Glutamatergic neuron (in vitro differentiated cells): Measurements from ENCODE around the gene PNKD. TPM values are rescaled to one million over a fixed set of nuclear protein-coding genes. Genes with fewer than 3 reads are reported as not detected.

ENCODE experiments used
- DNase-seq: peaks from one replicate; pipeline ENCODE4 v3.0.0; 2022
- H3K27ac Mint-ChIP-seq: one replicate; pipeline ENCODE4 v1.8.0; 2020; ENCODE audit warnings: mild to moderate bottlenecking, mixed read lengths, inconsistent platforms; ENCODE audit not compliant: unreplicated experiment
- H3K27me3 Mint-ChIP-seq: one replicate; pipeline ENCODE4 v1.8.0; 2020; ENCODE audit warnings: mild to moderate bottlenecking, moderate library complexity, mixed read lengths, inconsistent platforms; ENCODE audit not compliant: unreplicated experiment
- H3K36me3 Mint-ChIP-seq: one replicate; pipeline ENCODE4 v1.8.0; 2020; ENCODE audit warnings: mild to moderate bottlenecking, mixed read lengths, inconsistent platforms; ENCODE audit not compliant: unreplicated experiment
- H3K4me1 Mint-ChIP-seq: one replicate; pipeline ENCODE4 v1.8.0; 2020; ENCODE audit warnings: mild to moderate bottlenecking, low read depth, mixed read lengths, inconsistent platforms; ENCODE audit not compliant: unreplicated experiment
- H3K4me3 Mint-ChIP-seq: one replicate; pipeline ENCODE4 v1.8.0; 2020; ENCODE audit warnings: mild to moderate bottlenecking, mixed read lengths, inconsistent platforms; ENCODE audit not compliant: unreplicated experiment
- H3K9me3 Mint-ChIP-seq: one replicate; pipeline ENCODE4 v1.8.0; 2020; ENCODE audit warnings: mild to moderate bottlenecking, moderate library complexity, mixed read lengths, inconsistent platforms; ENCODE audit not compliant: unreplicated experiment
- total RNA-seq: library from RNA; stranded (reverse); fragmentation: NEBNext Ultra II Directional; extraction: Animal tissue kit (Norgen Biotek cat#: 25700); gene quantifications from one replicate; pipeline ENCODE4 v1.2.1, GENCODE V29; 2021; ENCODE audit not compliant: unreplicated experiment
- TF ChIP-seq, protein P1 (sequence below): fragments of 200-600 bp; sonication (generic); IDR thresholded peaks from one replicate; pipeline ENCODE4 v1.5.0; 2021; ENCODE audit not compliant: partially characterized antibody, unreplicated experiment

Gene PNKD
- total RNA-seq, 1 donor from 2014 or later = 44.2 TPM

DNA sequence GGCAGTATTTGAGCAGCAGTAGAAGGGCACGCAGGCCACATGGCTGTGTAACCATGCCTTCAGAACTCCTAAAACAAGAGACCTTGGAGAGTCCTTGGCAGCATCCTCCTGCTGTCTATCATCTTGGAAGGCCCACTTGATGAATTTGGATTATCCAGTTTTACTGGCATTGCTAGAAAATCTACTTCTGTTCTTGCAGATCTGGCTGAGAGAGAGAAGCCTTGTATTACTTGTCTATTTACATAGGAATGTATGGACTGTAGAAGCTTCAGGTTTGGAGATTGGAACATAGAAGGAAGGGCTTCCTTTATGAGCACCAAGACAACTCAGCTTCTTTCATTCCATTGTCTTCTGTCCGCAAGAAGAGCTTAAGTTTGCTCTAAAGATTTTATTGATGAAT is 25.7 kb upstream of the PNKD start:
- Mint-ChIP-seq H3K9me3 (no peaks in the 10 kb centered on the region), H3K4me3 (no peak overlapping the region), H3K4me1 (no peaks in the 10 kb centered on the region), H3K27ac (peak overlapping the region; percentile 22), H3K36me3 (no peaks in the 10 kb centered on the region), H3K27me3 (no peaks in the 10 kb centered on the region)
- TF ChIP-seq, protein P1, sequence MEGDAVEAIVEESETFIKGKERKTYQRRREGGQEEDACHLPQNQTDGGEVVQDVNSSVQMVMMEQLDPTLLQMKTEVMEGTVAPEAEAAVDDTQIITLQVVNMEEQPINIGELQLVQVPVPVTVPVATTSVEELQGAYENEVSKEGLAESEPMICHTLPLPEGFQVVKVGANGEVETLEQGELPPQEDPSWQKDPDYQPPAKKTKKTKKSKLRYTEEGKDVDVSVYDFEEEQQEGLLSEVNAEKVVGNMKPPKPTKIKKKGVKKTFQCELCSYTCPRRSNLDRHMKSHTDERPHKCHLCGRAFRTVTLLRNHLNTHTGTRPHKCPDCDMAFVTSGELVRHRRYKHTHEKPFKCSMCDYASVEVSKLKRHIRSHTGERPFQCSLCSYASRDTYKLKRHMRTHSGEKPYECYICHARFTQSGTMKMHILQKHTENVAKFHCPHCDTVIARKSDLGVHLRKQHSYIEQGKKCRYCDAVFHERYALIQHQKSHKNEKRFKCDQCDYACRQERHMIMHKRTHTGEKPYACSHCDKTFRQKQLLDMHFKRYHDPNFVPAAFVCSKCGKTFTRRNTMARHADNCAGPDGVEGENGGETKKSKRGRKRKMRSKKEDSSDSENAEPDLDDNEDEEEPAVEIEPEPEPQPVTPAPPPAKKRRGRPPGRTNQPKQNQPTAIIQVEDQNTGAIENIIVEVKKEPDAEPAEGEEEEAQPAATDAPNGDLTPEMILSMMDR = no peak
- DNase-seq = no peak

GRCh38 chr2:218245214-218245613 is 25.1 kb upstream of the PNKD start:
- no peaks in the 10 kb centered on the region for H3K4me1 Mint-ChIP-seq
- no peaks in the 10 kb centered on the region for H3K36me3 Mint-ChIP-seq
- TF ChIP-seq, protein P1 = no peak
- H3K4me3 Mint-ChIP-seq = no peak overlapping the region
- H3K9me3 Mint-ChIP-seq = no peaks in the 10 kb centered on the region
- H3K27me3 Mint-ChIP-seq = no peaks in the 10 kb centered on the region
- H3K27ac Mint-ChIP-seq = no peak overlapping the region
- no peak for DNase-seq

DNA sequence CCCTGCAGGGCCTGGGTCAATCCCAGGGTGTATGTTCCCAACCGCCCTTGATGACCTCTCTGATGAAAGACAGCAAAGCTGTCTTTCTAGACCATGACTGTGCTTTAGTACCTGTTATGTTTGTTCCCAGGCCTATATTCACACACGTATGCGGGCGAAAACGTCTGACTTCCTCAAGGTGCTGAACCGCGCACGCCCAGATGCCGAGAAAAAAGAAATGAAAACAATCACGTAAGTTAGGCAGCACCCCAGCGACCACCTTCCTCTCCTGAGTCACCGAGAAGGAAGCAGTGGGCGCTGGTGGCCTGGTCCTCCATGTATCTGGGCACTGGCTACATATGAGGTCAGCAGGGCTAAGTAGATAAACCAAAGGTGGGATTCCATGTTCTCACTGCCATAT is 20.6 kb upstream of the PNKD start:
- no peak overlapping the region for H3K4me3 Mint-ChIP-seq
- H3K9me3 Mint-ChIP-seq = no peaks in the 10 kb centered on the region
- H3K4me1 Mint-ChIP-seq = no peaks in the 10 kb centered on the region
- H3K27ac Mint-ChIP-seq = no peak overlapping the region
- no peaks in the 10 kb centered on the region for H3K36me3 Mint-ChIP-seq
- TF ChIP-seq, protein P1 = no peak
- no peaks in the 10 kb centered on the region for H3K27me3 Mint-ChIP-seq
- no peak for DNase-seq

DNA sequence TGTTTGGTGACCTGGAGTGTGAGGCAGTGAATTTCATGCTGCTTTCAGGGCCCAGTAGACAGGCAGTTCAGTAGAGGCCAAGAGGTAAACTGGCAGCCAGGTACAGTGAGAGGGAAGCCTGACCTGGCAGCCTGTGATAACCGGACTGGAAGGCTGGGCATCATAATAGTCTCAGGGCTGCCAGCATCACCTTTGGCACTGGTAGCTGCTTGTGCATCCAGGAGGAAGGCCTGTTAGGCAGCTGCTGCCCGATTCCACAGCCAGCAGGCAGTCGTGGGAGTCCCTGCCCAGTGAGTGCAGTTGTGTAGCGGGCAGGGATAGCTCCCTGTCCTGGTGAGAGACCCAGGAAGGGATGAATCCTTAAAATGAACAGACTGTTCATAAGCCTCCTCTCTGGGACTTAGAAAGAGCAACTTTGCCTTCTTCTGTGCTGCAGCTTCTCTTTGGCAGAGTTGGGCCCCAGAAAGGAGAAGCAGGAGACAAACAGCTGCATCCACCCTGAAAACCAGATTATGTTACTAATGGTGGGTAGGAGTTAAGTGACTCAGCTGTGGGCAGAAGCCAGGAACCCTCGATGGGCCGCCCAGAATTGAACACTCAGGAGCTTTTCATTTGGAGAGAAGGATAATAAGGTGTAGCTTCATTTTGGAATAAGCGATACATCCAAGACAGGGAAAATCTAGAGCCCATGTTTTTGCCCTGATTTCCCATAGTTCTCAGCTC is 17.6 kb upstream of the PNKD start:
- Mint-ChIP-seq H3K27me3 (peaks cover 3% of the 10 kb centered on the region), H3K4me1 (peaks cover 1% of the 10 kb centered on the region), H3K9me3 (no peaks in the 10 kb centered on the region), H3K27ac (no peak overlapping the region), H3K36me3 (no peaks in the 10 kb centered on the region), H3K4me3 (no peak overlapping the region)
- no peak for DNase-seq
- TF ChIP-seq, protein P1 = no peak

DNA sequence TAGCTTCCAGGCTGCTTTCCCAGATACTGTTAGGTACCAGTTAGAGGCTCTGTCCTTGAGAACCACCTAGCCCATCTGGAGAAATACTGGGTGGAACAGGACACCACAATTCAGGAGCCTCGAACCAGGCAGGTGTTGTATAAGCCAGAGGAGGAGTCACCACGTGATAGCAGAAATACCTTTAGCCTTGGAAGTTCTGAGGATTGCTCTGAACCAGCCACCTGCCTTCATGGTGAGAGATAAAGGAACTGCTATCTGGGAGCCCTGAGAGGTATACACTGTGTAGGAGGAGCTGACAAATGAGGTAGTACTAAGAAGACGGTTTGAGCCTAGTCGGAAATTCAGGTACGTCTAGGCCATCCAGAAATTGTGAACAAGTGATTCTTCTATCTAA is 17.1 kb upstream of the PNKD start:
- H3K27me3 Mint-ChIP-seq = peaks cover 4% of the 10 kb centered on the region
- peaks cover 1% of the 10 kb centered on the region for H3K4me1 Mint-ChIP-seq
- H3K4me3 Mint-ChIP-seq = no peak overlapping the region
- H3K36me3 Mint-ChIP-seq = no peaks in the 10 kb centered on the region
- TF ChIP-seq, protein P1 = no peak
- H3K27ac Mint-ChIP-seq = no peak overlapping the region
- no peaks in the 10 kb centered on the region for H3K9me3 Mint-ChIP-seq
- no peak for DNase-seq
